H1 (cell line): ENCODE data around the gene ABCF2. TPM values are rescaled to one million over a fixed set of nuclear protein-coding genes. Genes with fewer than 3 reads are reported as not detected.

Experiments
- CTCF ChIA-PET: fragments of 300-600 bp; sonication (Branson Sonifier 250); formaldehyde crosslinking; loops from one replicate; lab custom pipeline; 2021; ENCODE audit not compliant: partially characterized antibody; lab: Charles Lee
- POLR2A ChIA-PET: fragments of 300-600 bp; sonication (Branson Sonifier 250); formaldehyde crosslinking; loops from one replicate; lab custom pipeline; 2021; ENCODE audit warnings: inconsistent platforms; ENCODE audit not compliant: partially characterized antibody; lab: Charles Lee
- DNase-seq, 2 experiments: peaks; one replicate each; pipeline versions ENCODE4 v3.0.0 to v3.0.0-alpha.2; 2010 to 2022; ENCODE audit warnings: low spot score in 2 of 2, low read depth in 1 of 2, mixed read lengths in 1 of 2
- FAIRE-seq: peaks from 2 replicates; lab custom pipeline; 2011; peaks lifted over from hg19 to GRCh38; lab: Jason Lieb, UNC
- H2AFZ ChIP-seq: 2 replicates; pipeline ENCODE4 v1.8.1; 2012; ENCODE audit warnings: low read length, inconsistent platforms
- H2AK5ac ChIP-seq: 2 replicates; pipeline ENCODE4 v1.6.1; 2013; ENCODE audit warnings: low read depth, low read length
- H2BK120ac ChIP-seq: replicated peaks from 2 replicates; pipeline ENCODE3; 2013; ENCODE audit warnings: low read depth, low read length, inconsistent platforms
- H2BK12ac ChIP-seq: 2 replicates; pipeline ENCODE4 v1.6.1; 2013; ENCODE audit warnings: low read depth, low read length
- H2BK15ac ChIP-seq: 2 replicates; pipeline ENCODE4 v1.6.1; 2013; ENCODE audit warnings: low read length
- H2BK20ac ChIP-seq: 2 replicates; pipeline ENCODE4 v1.6.1; 2013; ENCODE audit warnings: low read length
- H2BK5ac ChIP-seq: 2 replicates; pipeline ENCODE4 v1.6.1; 2013; ENCODE audit warnings: low read depth, low read length
- H3K14ac ChIP-seq: 2 replicates; pipeline ENCODE4 v1.6.1; 2013; ENCODE audit warnings: inconsistent platforms; ENCODE audit not compliant: insufficient read length
- H3K18ac ChIP-seq: 2 replicates; pipeline ENCODE4 v1.6.1; 2013; ENCODE audit warnings: low read length; ENCODE audit errors: extremely low read depth
- H3K23ac ChIP-seq: 2 replicates; pipeline ENCODE4 v1.6.1; 2013; ENCODE audit warnings: inconsistent platforms; ENCODE audit not compliant: insufficient read length
- H3K23me2 ChIP-seq: 2 replicates; pipeline ENCODE4 v1.6.1; 2013; ENCODE audit warnings: low read depth, low read length
- H3K27ac ChIP-seq: 2 replicates; pipeline ENCODE4 v1.6.1; 2011; ENCODE audit warnings: low read depth, low read length, inconsistent platforms
- H3K27me3 ChIP-seq, 4 experiments: replicated peaks in 1 of 4; 1 replicate in 1 of 4; 2 replicates in 3 of 4; pipeline versions ENCODE4 v1.6.1 to v1.8.1; 2011 to 2013; ENCODE audit warnings: low read length in 3 of 4, mild to moderate bottlenecking in 3 of 4, inconsistent platforms in 2 of 4, mixed read lengths in 2 of 4, moderate library complexity in 1 of 4; ENCODE audit not compliant: control insufficient read depth in 3 of 4, insufficient read depth in 3 of 4; ENCODE audit errors: extremely low read depth in 1 of 4
- H3K36me3 ChIP-seq, 4 experiments: 2 replicates each; pipeline versions ENCODE4 v1.6.1 to v1.8.1; 2011 to 2013; ENCODE audit warnings: mild to moderate bottlenecking in 4 of 4, low read length in 3 of 4, moderate library complexity in 2 of 4, control low read depth in 1 of 4, inconsistent platforms in 1 of 4; ENCODE audit not compliant: insufficient read depth in 4 of 4, control insufficient read depth in 2 of 4
- H3K4ac ChIP-seq: replicated peaks from 2 replicates; pipeline ENCODE3; 2013; ENCODE audit warnings: low read length, low read depth, mixed read lengths, inconsistent platforms; ENCODE audit not compliant: insufficient read length
- H3K4me1 ChIP-seq, 4 experiments: replicated peaks in 1 of 4; 1 replicate in 1 of 4; 2 replicates in 3 of 4; pipeline versions ENCODE4 v1.6.1 to v1.8.1; 2011 to 2013; ENCODE audit warnings: low read length in 3 of 4, inconsistent platforms in 2 of 4, mixed read lengths in 1 of 4; ENCODE audit not compliant: insufficient read depth in 4 of 4, control insufficient read depth in 3 of 4
- H3K4me2 ChIP-seq, 2 experiments: 2 replicates each; pipeline versions ENCODE4 v1.6.1 to v1.8.1; 2011 to 2013; ENCODE audit warnings: low read depth in 2 of 2, low read length in 2 of 2, control low read depth in 1 of 2, inconsistent platforms in 1 of 2, mild to moderate bottlenecking in 1 of 2; ENCODE audit not compliant: insufficient read depth in 1 of 2
- H3K4me3 ChIP-seq, 4 experiments: fragments of 200-600, 300-600 bp in 1 of 4; sonication (generic), shearing (Covaris generic), sonication (Bioruptor Twin) in 1 of 4; 2 replicates each; pipeline versions ENCODE4 v1.5.1 to v1.8.1; 2011 to 2016; ENCODE audit warnings: low read length in 4 of 4, low read depth in 3 of 4, control low read depth in 2 of 4, inconsistent platforms in 2 of 4, mild to moderate bottlenecking in 2 of 4, mixed read lengths in 1 of 4, moderate library complexity in 1 of 4; ENCODE audit not compliant: insufficient read depth in 2 of 4; ENCODE audit errors: extremely low read depth in 1 of 4
- H3K56ac ChIP-seq: replicated peaks from 2 replicates; pipeline ENCODE3; 2013; ENCODE audit warnings: low read depth, mild to moderate bottlenecking, mixed read lengths, low read length, inconsistent platforms; ENCODE audit not compliant: insufficient read length
- H3K79me1 ChIP-seq: 2 replicates; pipeline ENCODE4 v1.6.1; 2013; ENCODE audit warnings: low read depth, low read length, control low read depth
- H3K79me2 ChIP-seq, 2 experiments: 2 replicates each; pipeline versions ENCODE4 v1.6.1 to v1.8.1; 2012 to 2013; ENCODE audit warnings: low read length in 2 of 2, mild to moderate bottlenecking in 2 of 2, inconsistent platforms in 1 of 2; ENCODE audit not compliant: insufficient read depth in 2 of 2, control insufficient read depth in 1 of 2
- H3K9ac ChIP-seq, 4 experiments: replicated peaks in 1 of 4; 1 replicate in 1 of 4; 2 replicates in 3 of 4; pipeline versions ENCODE4 v1.6.1 to v1.8.1; 2011 to 2013; ENCODE audit warnings: low read depth in 3 of 4, low read length in 3 of 4, control low read depth in 2 of 4, mild to moderate bottlenecking in 2 of 4, moderate library complexity in 2 of 4, inconsistent platforms in 1 of 4; ENCODE audit errors: extremely low read depth in 1 of 4
- H3K9me3 ChIP-seq, 2 experiments: 2 replicates each; pipeline versions ENCODE4 v1.6.1 to v1.8.1; 2012 to 2013; ENCODE audit warnings: mild to moderate bottlenecking in 2 of 2, moderate library complexity in 2 of 2, control low read depth in 1 of 2, inconsistent platforms in 1 of 2, low read depth in 1 of 2, low read length in 1 of 2, mixed read lengths in 1 of 2; ENCODE audit not compliant: insufficient read depth in 2 of 2
- H4K20me1 ChIP-seq, 2 experiments: replicated peaks in 1 of 2; 2 replicates each; pipeline versions ENCODE3 to v1.8.1; 2011 to 2013; ENCODE audit warnings: inconsistent platforms in 2 of 2, low read length in 2 of 2, mild to moderate bottlenecking in 1 of 2; ENCODE audit not compliant: insufficient read depth in 2 of 2, control insufficient read depth in 1 of 2
- H4K5ac ChIP-seq: 2 replicates; pipeline ENCODE4 v1.6.1; 2013; ENCODE audit warnings: low read length, low read depth, mixed read lengths, inconsistent platforms; ENCODE audit not compliant: insufficient read length
- H4K8ac ChIP-seq: 2 replicates; pipeline ENCODE4 v1.8.0; 2013; ENCODE audit warnings: mild to moderate bottlenecking, moderate library complexity, low read length, inconsistent platforms; ENCODE audit not compliant: insufficient read depth; ENCODE audit errors: extremely low read depth
- H4K91ac ChIP-seq: replicated peaks from 2 replicates; pipeline ENCODE3; 2013; ENCODE audit warnings: low read length, mixed read lengths, inconsistent platforms; ENCODE audit not compliant: insufficient read length
- CBX5 ChIP-seq: fragments of 300-800, 300-1000 bp; sonication (generic); IDR thresholded peaks from 2 replicates; pipeline ENCODE4 v1.7.1; 2016; ENCODE audit warnings: antibody characterized with exemption, low read length, low read depth
- CHD1 ChIP-seq: IDR thresholded peaks from 2 replicates; pipeline ENCODE4 v1.6.1; 2012; ENCODE audit warnings: low read depth, low read length, improper control_type of control experiment
- EGR1 ChIP-seq: IDR thresholded peaks from 2 replicates; pipeline ENCODE4 v1.6.1; 2011; ENCODE audit warnings: low read depth, low read length, borderline replicate concordance
- FOSL1 ChIP-seq: IDR thresholded peaks from 2 replicates; pipeline ENCODE4 v1.6.1; 2011; ENCODE audit warnings: mild to moderate bottlenecking, low read depth, low read length, moderate library complexity; ENCODE audit not compliant: insufficient read depth
- GTF2F1 ChIP-seq: IDR thresholded peaks from 2 replicates; pipeline ENCODE4 v1.6.1; 2012; ENCODE audit warnings: low read depth, low read length, improper control_type of control experiment, borderline replicate concordance
- JUND ChIP-seq: IDR thresholded peaks from 2 replicates; pipeline ENCODE4 v1.6.1; 2011; ENCODE audit warnings: mild to moderate bottlenecking, improper control_type of control experiment, low read length
- POU5F1 ChIP-seq: IDR thresholded peaks from 2 replicates; pipeline ENCODE4 v1.6.1; 2011; ENCODE audit warnings: low read depth, mild to moderate bottlenecking, low read length, moderate library complexity
- RXRA ChIP-seq: IDR thresholded peaks from 2 replicates; pipeline ENCODE4 v1.6.1; 2011; ENCODE audit warnings: low read depth, mild to moderate bottlenecking, low read length, moderate library complexity; ENCODE audit not compliant: insufficient read depth
- SAP30 ChIP-seq: fragments of 300-600 bp; sonication (generic); IDR thresholded peaks from 2 replicates; pipeline ENCODE4 v1.7.1; 2012; ENCODE audit warnings: low read length, moderate library complexity, mild to moderate bottlenecking, inconsistent platforms; ENCODE audit not compliant: insufficient read depth, insufficient replicate concordance
- SIN3A ChIP-seq, 2 experiments: IDR thresholded peaks in 1 of 2; conservative IDR thresholded peaks in 1 of 2; 2 replicates each; pipeline ENCODE4 v1.6.1; 2011 to 2012; ENCODE audit warnings: low read length in 2 of 2, improper control_type of control experiment in 1 of 2, low read depth in 1 of 2, mild to moderate bottlenecking in 1 of 2
- SRF ChIP-seq: IDR thresholded peaks from 2 replicates; pipeline ENCODE4 v1.6.1; 2011; ENCODE audit warnings: mild to moderate bottlenecking, low read depth, low read length, moderate library complexity
- TAF7 ChIP-seq: optimal IDR thresholded peaks from 2 replicates; pipeline ENCODE3; 2011; ENCODE audit warnings: low read depth, mild to moderate bottlenecking, inconsistent platforms, low read length, moderate library complexity, borderline replicate concordance
- WGBS, 2 experiments: shearing (Covaris generic) in 1 of 2; methylation state at CpG; one replicate each; pipeline versions ENCODE4 v1.1.6 to v1.1.7; 2013 to 2015; ENCODE audit warnings: low lambda C conversion rate in 2 of 2, mixed read lengths in 2 of 2, inconsistent platforms in 1 of 2, low coverage in 1 of 2, missing lambda C conversion rate in 1 of 2; ENCODE audit not compliant: insufficient replicate concordance in 2 of 2, insufficient coverage in 1 of 2, insufficient read length in 1 of 2; ENCODE audit errors: extremely low coverage in 1 of 2, missing lambda C conversion rate in 1 of 2; 5-methylcytosine and 5-hydroxymethylcytosine counted together
- polyA plus RNA-seq, 7 experiments: library from polyadenylated mRNA; depleted of rRNA in 3 of 7; stranded (reverse) in 5 of 7; unstranded in 2 of 7; fragments of >200 nt in 5 of 7; fragments of 200-250 nt in 2 of 7; gene quantifications; 1 replicate in 5 of 7; 2 replicates in 1 of 7; 4 replicates in 1 of 7; pipeline versions ENCODE4 v1.2.1 to v1.2.3, GENCODE V29; 2011 to 2013; ENCODE audit warnings: missing spikeins in 2 of 7, mixed read lengths in 2 of 7
- total RNA-seq: library from RNA; stranded (reverse); fragmentation: NEBNext Ultra II Directional; extraction: Animal tissue kit (Norgen Biotek cat#: 25700); gene quantifications from 2 replicates; pipeline ENCODE4 v1.2.1, GENCODE V29; 2021
- TF ChIP-seq, protein P1 (sequence below): IDR thresholded peaks from 2 replicates; pipeline ENCODE4 v1.6.1; 2011; ENCODE audit warnings: low read depth, mild to moderate bottlenecking, low read length; ENCODE audit not compliant: insufficient read depth

ABCF2 gene
- total and polyA plus RNA-seq, 2 of the 8 experiments (the other 6 are each of a cell fraction or from before 2014, with no cell fraction given) = 28.0 to 55.0 TPM

GRCh38 chr7:151192002-151192539, 34.9 kb downstream of the ABCF2 start:
- H4K8ac ChIP-seq = no peak overlapping the region
- no peak overlapping the region for H3K56ac ChIP-seq
- no peak overlapping the region for H4K91ac ChIP-seq
- DNase-seq (no peak), FAIRE-seq (no peak)
- no peaks in the 10 kb centered on the region for H3K79me1 ChIP-seq
- H2BK120ac ChIP-seq = no peak overlapping the region
- H3K9ac ChIP-seq = no peak overlapping the region
- H2AFZ ChIP-seq = no peak overlapping the region
- H4K5ac ChIP-seq = no peak overlapping the region
- no peak overlapping the region for H3K4me2 ChIP-seq
- no peak overlapping the region for H2BK20ac ChIP-seq
- no peak overlapping the region for H3K23ac ChIP-seq
- H3K79me2 ChIP-seq = no peaks in the 10 kb centered on the region
- POLR2A ChIA-PET = interaction anchor here (1.3 kb wide), 1 partner anchor 19 kb away, joined by 3 read pairs; the partner anchor contains the start of gene H2BK1
- no peaks in the 10 kb centered on the region for H3K36me3 ChIP-seq
- H2BK5ac ChIP-seq = no peak overlapping the region
- H3K14ac ChIP-seq = no peak overlapping the region
- H3K23me2 ChIP-seq = no peaks in the 10 kb centered on the region
- no peak overlapping the region for H3K4ac ChIP-seq
- CTCF ChIA-PET = interaction anchor here (0.8 to 2.0 kb wide), 6 partner anchors 8 to 69 kb away, joined by 3 to 5 read pairs (median 4); no protein-coding TSS in a partner anchor
- no peak overlapping the region for H3K4me3 ChIP-seq
- peaks cover 0 to 10% (median 0%) of the 10 kb centered on the region in 4 experiments; a peak in 2 of 7 replicates for H3K27me3 ChIP-seq
- no peak overlapping the region for H2BK12ac ChIP-seq
- no peak overlapping the region for H2BK15ac ChIP-seq
- peaks cover 0 to 3% (median 2%) of the 10 kb centered on the region in 4 experiments; a peak in 2 of 7 replicates for H3K4me1 ChIP-seq
- H2AK5ac ChIP-seq = no peak overlapping the region
- no peak overlapping the region for H3K18ac ChIP-seq
- H3K27ac ChIP-seq = no peak overlapping the region
- no peaks in the 10 kb centered on the region for H3K9me3 ChIP-seq
- H4K20me1 ChIP-seq = no peaks in the 10 kb centered on the region
- 90% methylated on average over 23 of the region's 23 CpGs; no CpG with 5 or more reads in 1 of the 2 experiments for WGBS, 2 experiments
- no peak for TF ChIP-seq CHD1
- no peak for TF ChIP-seq RXRA
- no peak for TF ChIP-seq JUND
- no peak for TF ChIP-seq GTF2F1
- TF ChIP-seq, protein P1, sequence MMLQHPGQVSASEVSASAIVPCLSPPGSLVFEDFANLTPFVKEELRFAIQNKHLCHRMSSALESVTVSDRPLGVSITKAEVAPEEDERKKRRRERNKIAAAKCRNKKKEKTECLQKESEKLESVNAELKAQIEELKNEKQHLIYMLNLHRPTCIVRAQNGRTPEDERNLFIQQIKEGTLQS = no peak
- TF ChIP-seq CBX5 = no peak
- no peak for TF ChIP-seq EGR1
- no peak for TF ChIP-seq FOSL1
- no peak for TF ChIP-seq POU5F1
- TF ChIP-seq SAP30 = no peak
- no peak for TF ChIP-seq SIN3A (conservative IDR thresholded peaks at IDR 0.05 in 1 of 2, IDR thresholded peaks at IDR 0.05 in 1 of 2; ENCODE audit: low read depth in 1 of 2, low read length in 2 of 2)
- no peak for TF ChIP-seq SRF
- no peak for TF ChIP-seq TAF7
